SK-N-SH treated with all-trans-retinoic acid at 6 μM for 48 hours (cell line): Measurements from ENCODE around the gene ATPAF2.

ENCODE experiments used
- ARNTL ChIP-seq: fragments of 450-650 bp; formaldehyde crosslinking; IDR thresholded peaks from 2 replicates; pipeline ENCODE4 v1.5.0; 2020; ENCODE audit warnings: low read depth, mild to moderate bottlenecking, moderate library complexity, borderline replicate concordance
- CSDC2 ChIP-seq: fragments of 250-450 bp; sonication (Bioruptor Pico); IDR thresholded peaks from 2 replicates; pipeline ENCODE4 v1.5.0; 2020; ENCODE audit warnings: mild to moderate bottlenecking, moderate library complexity
- CSRNP3 ChIP-seq: fragments of 250-450 bp; sonication (Bioruptor Pico); IDR thresholded peaks from 2 replicates; pipeline ENCODE4 v1.5.1; 2021; ENCODE audit warnings: mild to moderate bottlenecking, moderate library complexity
- ESRRG ChIP-seq: fragments of 250-450 bp; sonication (Bioruptor Pico); IDR thresholded peaks from 2 replicates; pipeline ENCODE4 v1.6.1; 2021; ENCODE audit warnings: mild to moderate bottlenecking
- GLIS3 ChIP-seq: fragments of 250-450 bp; sonication (Bioruptor Pico); IDR thresholded peaks from 2 replicates; pipeline ENCODE4 v1.5.0; 2020; ENCODE audit warnings: mild to moderate bottlenecking, moderate library complexity
- RARB ChIP-seq: fragments of 250-450 bp; sonication (Bioruptor Pico); IDR thresholded peaks from 2 replicates; pipeline ENCODE4 v1.8.0; 2021; ENCODE audit warnings: mild to moderate bottlenecking, moderate library complexity
- TCF4 ChIP-seq: fragments of 250-450 bp; sonication (Bioruptor Pico); IDR thresholded peaks from 2 replicates; pipeline ENCODE4 v1.8.0; 2021; ENCODE audit warnings: mild to moderate bottlenecking, moderate library complexity, borderline replicate concordance
- TOX ChIP-seq: fragments of 250-450 bp; sonication (Bioruptor Pico); IDR thresholded peaks from 2 replicates; pipeline ENCODE4 v1.8.0; 2021; ENCODE audit warnings: mild to moderate bottlenecking, moderate library complexity, borderline replicate concordance
- ZC3H10 ChIP-seq: fragments of 250-450 bp; sonication (Bioruptor Pico); IDR thresholded peaks from 2 replicates; pipeline ENCODE4 v1.5.1; 2021; ENCODE audit warnings: mild to moderate bottlenecking, moderate library complexity
- ZFP3 ChIP-seq: fragments of 250-450 bp; sonication (Bioruptor Pico); IDR thresholded peaks from 2 replicates; pipeline ENCODE4 v1.5.0; 2020; ENCODE audit warnings: mild to moderate bottlenecking, moderate library complexity
- ZFP30 ChIP-seq: fragments of 450-650 bp; formaldehyde crosslinking; IDR thresholded peaks from 2 replicates; pipeline ENCODE4 v1.5.0; 2022; ENCODE audit warnings: mild to moderate bottlenecking, moderate library complexity
- ZNF565 ChIP-seq: fragments of 450-650 bp; formaldehyde crosslinking; conservative IDR thresholded peaks from 2 replicates; pipeline ENCODE4 v1.5.0; 2020; ENCODE audit warnings: low read depth, mild to moderate bottlenecking, moderate library complexity
- ZNF70 ChIP-seq: fragments of 450-650 bp; formaldehyde crosslinking; IDR thresholded peaks from 2 replicates; pipeline ENCODE4 v1.5.0; 2020; ENCODE audit warnings: mild to moderate bottlenecking, moderate library complexity

- TF ChIP-seq ESRRG (CRISPR knock-in tag) (no peak), TOX (CRISPR knock-in tag) (no peak), GLIS3 (CRISPR knock-in tag) (no peak), RARB (CRISPR knock-in tag) (no peak), ZC3H10 (CRISPR knock-in tag) (no peak), ARNTL (CRISPR knock-in tag) (no peak), CSDC2 (CRISPR knock-in tag) (no peak), ZFP3 (no peak), CSRNP3 (no peak), ZFP30 (no peak), TCF4 (no peak), ZNF565 (CRISPR knock-in tag) (no peak), ZNF70 (CRISPR knock-in tag) (peak; percentile 69)
Measured at GRCh38 chr17:18028114-18028951, 10.6 kb downstream of the ATPAF2 start.
